Stomach (tissue), 9 donors: ENCODE data around the gene TNFRSF6B. TPM values are rescaled to one million over a fixed set of nuclear protein-coding genes. Genes with fewer than 3 reads are reported as not detected.
A peak's percentile ranks its signal among the peaks of the same experiment; 100 is the strongest.

Experiments
- DNase-seq, 2 donors: peaks; one replicate each; pipeline versions ENCODE4 v3.0.0 to v3.0.0-alpha.2; 2013 to 2019
- H3K27ac ChIP-seq, 5 donors: fragments of 200-600 bp in 4 of 5; sonication (generic) in 4 of 5; one replicate each; pipeline ENCODE4 v1.5.1; 2013 to 2019; ENCODE audit warnings: mild to moderate bottlenecking in 1 of 5, moderate library complexity in 1 of 5
- H3K27me3 ChIP-seq, 3 donors: fragments of 200-600 bp; sonication (generic); one replicate each; pipeline ENCODE4 v1.5.1; 2017 to 2019; ENCODE audit warnings: mixed run types in 1 of 3
- H3K36me3 ChIP-seq, 4 donors: fragments of 200-600 bp; sonication (generic); 1 replicate in 3 of 4; 2 replicates in 1 of 4; pipeline ENCODE4 v1.5.1; 2016 to 2019
- H3K4me1 ChIP-seq, 4 donors: fragments of 200-600 bp; sonication (generic); one replicate each; pipeline ENCODE4 v1.5.1; 2016 to 2019
- H3K4me3 ChIP-seq, 4 donors: fragments of 200-600 bp; sonication (generic) in 3 of 4; one replicate each; pipeline ENCODE4 v1.5.1; 2016 to 2019; ENCODE audit warnings: mild to moderate bottlenecking in 1 of 4
- H3K9me3 ChIP-seq, 4 donors: fragments of 200-600 bp; sonication (generic); one replicate each; pipeline ENCODE4 v1.5.1; 2016 to 2019
- EP300 ChIP-seq: sonication (generic); formaldehyde crosslinking; IDR thresholded peaks from one replicate; pipeline ENCODE4 v1.6.1; 2017; ENCODE audit warnings: antibody characterized with exemption
- POLR2A ChIP-seq, 4 donors: fragments of 450-650 bp; IDR thresholded peaks; one replicate each; pipeline ENCODE4 v1.6.1; 2016; ENCODE audit warnings: antibody characterized with exemption in 4 of 4, control low read depth in 2 of 4, mild to moderate bottlenecking in 1 of 4, moderate library complexity in 1 of 4
- POLR2AphosphoS5 ChIP-seq, 3 donors: sonication (generic); formaldehyde crosslinking; IDR thresholded peaks; one replicate each; pipeline ENCODE4 v1.6.1; 2016; ENCODE audit warnings: antibody characterized with exemption in 3 of 3
- WGBS, 5 donors: extraction: QIAGEN DNeasy Blood & Tissue Kit in 3 of 5; methylation state at CpG; one replicate each; pipeline versions ENCODE4 v1.1.5 to v1.1.7; 2013 to 2018; 5-methylcytosine and 5-hydroxymethylcytosine counted together
- intact Hi-C: fragments of 100-400 bp; cut with DNase I; formaldehyde crosslinking; loops from one replicate; pipeline ENCODE4 v1.15.1; 2023; ENCODE audit warnings: low total_unique reads
- polyA plus RNA-seq, 3 donors: library from polyadenylated mRNA; stranded (reverse); fragments of 200-250 nt; gene quantifications; one replicate each; pipeline ENCODE4 v1.2.3, GENCODE V29; 2013
- total RNA-seq, 5 donors: library from RNA; depleted of rRNA; stranded (reverse); fragments of >200 nt; gene quantifications; one replicate each; pipeline versions ENCODE4 v1.1.0 to v1.2.3, GENCODE V29; 2014 to 2016
- TF ChIP-seq, protein P1 (sequence below), 7 experiments: fragments of 450-650 bp in 4 of 7; fragments of 200-600 bp in 3 of 7; sonication (generic) in 3 of 7; IDR thresholded peaks; one replicate each; pipeline ENCODE4 v1.5.1; 2016 to 2019; ENCODE audit warnings: antibody characterized with exemption in 7 of 7, control low read depth in 2 of 7, mild to moderate bottlenecking in 1 of 7
- donor health status: healthy with polysubstance abuse.
- donor health status: Bipolar disorder and iron deficiency.
- donor health status: healthy.

The TNFRSF6B gene
- total and polyA plus RNA-seq, 8 donors = 1.1 to 26.2 (median 8.5) TPM; not detected in 1

DNA sequence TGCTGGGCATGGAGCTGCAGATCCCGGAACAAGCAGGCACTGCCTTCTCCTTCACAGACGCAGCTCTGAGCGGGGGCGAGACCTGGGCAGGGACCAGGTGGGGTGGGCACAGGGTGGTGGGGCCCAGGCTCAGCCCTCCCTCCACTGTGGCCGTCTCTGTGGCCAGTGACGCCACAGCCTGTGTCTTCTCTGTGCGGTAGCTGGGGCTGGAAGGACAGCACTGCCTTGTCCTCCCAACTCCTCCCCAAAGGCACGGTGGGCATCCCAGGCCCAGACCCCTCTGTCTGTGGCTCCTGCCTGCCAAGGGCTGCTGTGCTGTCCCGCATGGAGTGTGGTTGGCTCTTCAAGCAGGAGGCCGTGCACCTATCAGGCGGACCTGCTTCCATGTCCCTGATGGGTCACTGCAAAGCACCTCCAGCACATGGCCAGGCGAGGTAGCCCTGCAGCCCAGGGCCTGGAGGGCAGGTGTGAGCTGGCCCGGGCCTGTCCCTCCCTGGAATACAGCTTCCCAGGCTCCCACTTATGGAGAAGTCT lies 14.8 kb upstream of the TNFRSF6B start:
- peaks cover 29 to 40% (median 35%) of the 10 kb centered on the region in 4 donors for H3K4me1 ChIP-seq
- WGBS, 5 donors = 92 to 100% (median 95%) methylated on average over 7 to 13 of the region's 13 CpGs
- no peaks in the 10 kb centered on the region for H3K27me3 ChIP-seq
- H3K27ac ChIP-seq = peak overlapping the region; percentile 1 to 85 (median 79)
- no peak for DNase-seq
- no peaks in the 10 kb centered on the region for H3K9me3 ChIP-seq
- H3K36me3 ChIP-seq = peaks cover 16 to 38% (median 37%) of the 10 kb centered on the region in 4 donors
- intact Hi-C loops = no loop called here
- TF ChIP-seq POLR2AphosphoS5 (IDR thresholded peaks at IDR 0.05) (no peak), POLR2A (IDR thresholded peaks at IDR 0.05) (no peak), EP300 (no peak)
- TF ChIP-seq, protein P1, sequence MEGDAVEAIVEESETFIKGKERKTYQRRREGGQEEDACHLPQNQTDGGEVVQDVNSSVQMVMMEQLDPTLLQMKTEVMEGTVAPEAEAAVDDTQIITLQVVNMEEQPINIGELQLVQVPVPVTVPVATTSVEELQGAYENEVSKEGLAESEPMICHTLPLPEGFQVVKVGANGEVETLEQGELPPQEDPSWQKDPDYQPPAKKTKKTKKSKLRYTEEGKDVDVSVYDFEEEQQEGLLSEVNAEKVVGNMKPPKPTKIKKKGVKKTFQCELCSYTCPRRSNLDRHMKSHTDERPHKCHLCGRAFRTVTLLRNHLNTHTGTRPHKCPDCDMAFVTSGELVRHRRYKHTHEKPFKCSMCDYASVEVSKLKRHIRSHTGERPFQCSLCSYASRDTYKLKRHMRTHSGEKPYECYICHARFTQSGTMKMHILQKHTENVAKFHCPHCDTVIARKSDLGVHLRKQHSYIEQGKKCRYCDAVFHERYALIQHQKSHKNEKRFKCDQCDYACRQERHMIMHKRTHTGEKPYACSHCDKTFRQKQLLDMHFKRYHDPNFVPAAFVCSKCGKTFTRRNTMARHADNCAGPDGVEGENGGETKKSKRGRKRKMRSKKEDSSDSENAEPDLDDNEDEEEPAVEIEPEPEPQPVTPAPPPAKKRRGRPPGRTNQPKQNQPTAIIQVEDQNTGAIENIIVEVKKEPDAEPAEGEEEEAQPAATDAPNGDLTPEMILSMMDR (IDR thresholded peaks at IDR 0.05) = no peak
- no peak overlapping the region for H3K4me3 ChIP-seq

DNA sequence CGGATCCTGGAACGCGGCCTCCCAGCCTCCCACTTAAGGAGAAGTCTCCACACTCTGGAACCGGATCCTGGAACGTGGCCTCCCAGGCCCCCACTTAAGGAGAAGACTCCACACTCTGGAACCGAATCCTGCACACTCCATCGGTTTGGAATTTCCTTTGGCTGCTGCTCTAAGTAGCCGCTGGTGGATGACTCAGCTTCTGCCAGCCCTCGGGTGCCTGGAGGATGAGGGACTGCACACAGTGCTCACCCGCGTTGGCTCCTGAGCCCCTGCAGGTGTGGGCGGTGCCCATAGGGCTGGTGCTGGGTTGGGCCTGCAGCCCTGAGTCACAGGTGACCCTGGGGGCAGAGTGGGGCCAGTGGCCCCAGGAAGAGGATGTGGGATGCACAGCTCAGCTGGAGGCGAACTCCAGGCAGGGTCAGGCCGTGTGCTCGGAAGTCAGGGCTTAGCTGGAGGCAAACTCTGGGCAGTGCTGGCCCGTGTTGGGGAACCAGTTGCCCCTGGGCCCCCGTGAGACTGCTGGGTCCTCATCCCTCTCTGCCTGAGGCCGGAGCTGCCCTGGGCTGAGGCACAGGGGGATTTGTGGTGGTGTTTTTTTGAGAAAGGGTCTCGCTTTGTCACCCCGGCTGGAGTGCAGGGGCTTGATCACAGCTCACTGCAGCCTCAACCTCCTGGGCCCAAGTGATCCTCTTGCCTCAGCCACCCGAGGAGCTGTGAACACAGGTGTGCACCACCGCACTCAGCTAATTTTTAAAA lies 13.9 kb upstream of the TNFRSF6B start:
- intact Hi-C loops = no loop called here
- 46 to 67% (median 64%) methylated on average over 11 to 22 of the region's 22 CpGs for WGBS, 5 donors
- no peak overlapping the region for H3K4me3 ChIP-seq

DNA sequence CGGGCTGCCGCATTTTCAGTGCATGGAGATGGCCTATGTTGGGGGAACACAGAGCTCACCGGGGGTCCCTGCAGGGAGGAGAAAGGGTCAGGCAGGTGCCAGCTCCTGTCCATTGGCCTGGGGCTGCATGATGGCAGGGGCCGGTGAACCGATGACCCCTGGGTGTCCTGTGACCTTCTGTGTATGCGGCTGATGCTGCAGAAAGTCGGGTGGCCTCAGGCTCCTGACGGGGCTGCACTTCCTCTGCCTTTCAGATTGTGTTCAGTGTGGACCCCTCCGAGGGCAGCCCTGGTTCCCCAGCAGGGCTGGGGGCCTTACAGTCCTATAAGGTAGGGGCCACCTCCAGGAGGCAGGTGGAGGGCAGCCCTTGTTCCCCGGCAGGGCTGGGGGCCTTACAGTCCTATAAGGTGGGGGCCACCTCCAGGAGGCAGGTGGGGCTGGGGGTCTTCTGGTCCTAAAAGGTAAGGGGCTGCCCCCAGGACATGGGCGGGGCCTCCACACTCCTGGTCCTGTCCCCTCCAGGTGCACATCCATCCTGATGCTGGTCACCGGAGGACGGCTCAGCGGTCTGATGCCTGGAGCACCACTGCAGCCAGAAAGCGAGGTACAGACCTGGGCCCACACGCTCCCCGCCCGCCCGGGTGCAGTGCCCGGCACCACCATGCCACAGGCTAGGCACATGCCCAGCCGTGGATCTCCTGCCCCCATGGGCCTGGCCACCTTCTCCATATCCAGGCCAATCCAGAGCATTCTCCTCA lies 11.0 kb upstream of the TNFRSF6B start:
- TF ChIP-seq POLR2AphosphoS5 (IDR thresholded peaks at IDR 0.05) = no peak
- no peak for TF ChIP-seq POLR2A (IDR thresholded peaks at IDR 0.05)
- TF ChIP-seq, protein P1 (IDR thresholded peaks at IDR 0.05) = no peak
- TF ChIP-seq EP300 = no peak
- Histone ChIP-seq H3K4me1 (peaks cover 48 to 68% (median 55%) of the 10 kb centered on the region in 4 donors), H3K4me3 (no peak overlapping the region), H3K9me3 (no peaks in the 10 kb centered on the region), H3K36me3 (peaks cover 0 to 7% (median 4%) of the 10 kb centered on the region in 4 donors), H3K27me3 (no peaks in the 10 kb centered on the region), H3K27ac (peak overlapping the region; percentile 66 to 93 (median 83))
- intact Hi-C loops = no loop called here
- DNase-seq = no peak
- 77 to 94% (median 87%) methylated on average over 7 to 21 of the region's 21 CpGs for WGBS, 5 donors

More for the DNA sequence above, 13.9 kb upstream of the TNFRSF6B start:
- Histone ChIP-seq H3K9me3 (no peaks in the 10 kb centered on the region), H3K27ac (peak overlapping the region; percentile 28 to 85 (median 79)), H3K27me3 (no peaks in the 10 kb centered on the region), H3K4me1 (peaks cover 38 to 49% (median 44%) of the 10 kb centered on the region in 4 donors), H3K36me3 (peaks cover 12 to 32% (median 29%) of the 10 kb centered on the region in 4 donors)
- no peak for TF ChIP-seq EP300
- TF ChIP-seq POLR2AphosphoS5 (IDR thresholded peaks at IDR 0.05) = peak in 1 of 3 donors; percentile 76
- DNase-seq = peak; percentile 32 to 68

DNA sequence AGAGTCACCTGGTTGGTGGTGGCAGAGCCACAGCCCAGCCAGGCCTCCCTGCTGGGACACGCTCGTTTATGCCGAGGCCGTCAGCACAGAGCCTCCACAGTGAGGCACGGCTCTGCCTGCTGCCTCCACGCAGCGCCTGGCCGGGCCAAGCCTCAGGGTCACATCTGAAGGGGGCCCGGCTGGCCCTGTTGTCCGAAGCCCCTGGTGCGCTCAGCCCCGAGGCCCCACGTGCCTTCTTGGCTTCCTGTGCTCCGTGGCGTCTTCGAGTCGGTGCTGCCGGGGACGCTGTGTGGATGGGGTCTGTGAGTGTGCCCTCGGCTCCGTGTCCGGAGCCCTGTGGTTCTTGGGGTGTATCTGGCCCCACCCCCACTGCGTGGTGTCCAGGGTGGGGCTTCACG lies 10.4 kb upstream of the TNFRSF6B start:
- DNase-seq = no peak
- Histone ChIP-seq H3K9me3 (no peaks in the 10 kb centered on the region), H3K27ac (peak overlapping the region; percentile 66 to 93 (median 83)), H3K27me3 (no peaks in the 10 kb centered on the region), H3K4me3 (no peak overlapping the region), H3K4me1 (peaks cover 48 to 75% (median 59%) of the 10 kb centered on the region in 4 donors), H3K36me3 (peaks cover 0 to 11% (median 0%) of the 10 kb centered on the region in 4 donors)
- intact Hi-C loops = no loop called here
- WGBS, 5 donors = 77 to 88% (median 85%) methylated on average over 5 to 24 of the region's 24 CpGs
- TF ChIP-seq POLR2AphosphoS5 (IDR thresholded peaks at IDR 0.05) (no peak), EP300 (no peak), POLR2A (IDR thresholded peaks at IDR 0.05) (no peak)
- TF ChIP-seq, protein P1 (IDR thresholded peaks at IDR 0.05) = no peak
